HepG2 (cell line): Measurements from ENCODE around the gene DYSF. TPM values are rescaled to one million over a fixed set of nuclear protein-coding genes. Genes with fewer than 3 reads are reported as not detected.

Source experiments
- ATAC-seq: fragments of 200-7000 bp; cut with Tn5 transposase; 3 replicates; pipeline ENCODE4 v1.9.1; 2020; ENCODE audit warnings: mild to moderate bottlenecking, moderate library complexity
- BruUV-seq: library from RNA; stranded (reverse); fragments of 400-500 nt; replicated peaks from 2 replicates; lab custom pipeline; 2021; lab: Mats Ljungman, UMichigan
- CTCF ChIA-PET: fragments of 300-600 bp; formaldehyde crosslinking; extraction: SDS; loops from one replicate; lab custom pipeline; 2021; ENCODE audit warnings: low total read pairs, inconsistent platforms, low intra/inter-chr PET ratio; lab: Yijun Ruan, JAX
- POLR2A ChIA-PET: fragments of 350-600 bp; sonication (Branson Sonifier 250); formaldehyde crosslinking; loops from one replicate; lab custom pipeline; 2020; ENCODE audit warnings: antibody characterized with exemption, inconsistent platforms; lab: Yijun Ruan, JAX
- DNase-seq: peaks from one replicate; pipeline ENCODE4 v3.0.0-alpha.2; 2015; ENCODE audit warnings: low spot score
- FAIRE-seq: peaks from 3 replicates; lab custom pipeline; 2011; peaks lifted over from hg19 to GRCh38; lab: Jason Lieb, UNC
- H2AFZ ChIP-seq: one replicate; pipeline ENCODE4 v1.6.1; 2011; ENCODE audit warnings: low read length, inconsistent platforms
- H3K27ac ChIP-seq: fragments of 300-600 bp; 3 replicates; pipeline ENCODE4 v1.8.0; 2011; ENCODE audit warnings: mixed run types, mild to moderate bottlenecking, mixed read lengths, low read length, inconsistent platforms; ENCODE audit not compliant: insufficient read depth; ENCODE audit errors: extremely low read length
- H3K27me3 ChIP-seq, 2 experiments: fragments of 200-600 bp in 1 of 2; 2 replicates in 1 of 2; 3 replicates in 1 of 2; pipeline versions ENCODE4 v1.6.0 to v1.8.0; 2011; ENCODE audit warnings: low read length in 2 of 2, mild to moderate bottlenecking in 2 of 2, moderate library complexity in 2 of 2, inconsistent platforms in 1 of 2; ENCODE audit not compliant: insufficient read depth in 2 of 2, control insufficient read depth in 1 of 2
- H3K36me3 ChIP-seq, 2 experiments: fragments of 200-600 bp in 1 of 2; replicated peaks in 1 of 2; 2 replicates in 1 of 2; 3 replicates in 1 of 2; pipeline versions ENCODE4 v1.5.1 to v1.8.0; 2011; ENCODE audit warnings: low read length in 2 of 2, inconsistent platforms in 1 of 2; ENCODE audit not compliant: insufficient read depth in 2 of 2, control insufficient read depth in 1 of 2
- H3K4me1 ChIP-seq: 2 replicates; pipeline ENCODE4 v1.5.1; 2012; ENCODE audit warnings: low read length, inconsistent platforms; ENCODE audit not compliant: insufficient read depth
- H3K4me2 ChIP-seq: 2 replicates; pipeline ENCODE4 v1.6.0; 2011; ENCODE audit warnings: low read depth, low read length, inconsistent platforms
- H3K4me3 ChIP-seq, 3 experiments: fragments of 200-600 bp in 1 of 3; sonication (generic), shearing (Covaris generic) in 1 of 3; replicated peaks in 1 of 3; 2 replicates each; pipeline ENCODE4 v1.5.1; 2011 to 2016; ENCODE audit warnings: low read length in 3 of 3, inconsistent platforms in 2 of 3, low read depth in 2 of 3, mild to moderate bottlenecking in 2 of 3, control low read depth in 1 of 3, mixed read lengths in 1 of 3; ENCODE audit not compliant: insufficient read depth in 1 of 3
- H3K79me2 ChIP-seq: one replicate; pipeline ENCODE4 v1.6.1; 2011; ENCODE audit warnings: low read length, inconsistent platforms; ENCODE audit not compliant: insufficient read depth
- H3K9ac ChIP-seq: 2 replicates; pipeline ENCODE4 v1.6.0; 2011; ENCODE audit warnings: mild to moderate bottlenecking, low read depth, low read length, inconsistent platforms; ENCODE audit not compliant: insufficient read depth
- H3K9me3 ChIP-seq: 2 replicates; pipeline ENCODE4 v1.5.1; 2012; ENCODE audit warnings: mild to moderate bottlenecking, low read length
- H4K20me1 ChIP-seq: 2 replicates; pipeline ENCODE4 v1.6.0; 2011; ENCODE audit warnings: inconsistent platforms, mild to moderate bottlenecking, low read length, moderate library complexity; ENCODE audit not compliant: insufficient read depth
- AHR ChIP-seq: IDR thresholded peaks from 2 replicates; pipeline ENCODE4 v1.6.1; 2018; ENCODE audit warnings: missing genetic modification reagents, missing compliant biosample characterization
- EP300 ChIP-seq, 3 experiments: sonication (generic) in 1 of 3; formaldehyde crosslinking in 1 of 3; IDR thresholded peaks; 2 replicates each; pipeline versions ENCODE4 v1.5.1 to v1.6.1; 2011 to 2020; ENCODE audit warnings: low read depth in 2 of 3, low read length in 2 of 3, borderline replicate concordance in 1 of 3, improper control_type of control experiment in 1 of 3, mild to moderate bottlenecking in 1 of 3, missing genetic modification reagents in 1 of 3, moderate library complexity in 1 of 3
- GABPA ChIP-seq, 2 experiments: IDR thresholded peaks; 2 replicates each; pipeline ENCODE4 v1.6.1; 2011 to 2016; ENCODE audit warnings: low read depth in 2 of 2, low read length in 1 of 2, missing biosample characterization in 1 of 2, missing genetic modification characterization in 1 of 2
- HCFC1 ChIP-seq: fragments of 150-350 bp; IDR thresholded peaks from 2 replicates; pipeline ENCODE4 v1.6.1; 2014; ENCODE audit warnings: low read depth, low read length
- MBNL3 ChIP-seq: fragments of 250-450 bp; sonication (Bioruptor Pico); conservative IDR thresholded peaks from 2 replicates; pipeline ENCODE4 v1.8.0; 2022; ENCODE audit warnings: mild to moderate bottlenecking, inconsistent platforms
- MLX ChIP-seq: IDR thresholded peaks from 2 replicates; pipeline ENCODE4 v1.6.1; 2016
- PHF5A ChIP-seq: IDR thresholded peaks from one replicate; pipeline ENCODE4 v1.6.1; 2018; ENCODE audit warnings: low read depth, missing genetic modification reagents; ENCODE audit not compliant: unreplicated experiment
- SOX5 ChIP-seq: IDR thresholded peaks from 2 replicates; pipeline ENCODE4 v1.6.1; 2016; ENCODE audit warnings: borderline replicate concordance
- SPEN ChIP-seq: sonication (generic); formaldehyde crosslinking; IDR thresholded peaks from 2 replicates; pipeline ENCODE4 v1.5.1; 2020; ENCODE audit warnings: low read depth, mild to moderate bottlenecking, missing genetic modification reagents
- TOPORS ChIP-seq: sonication (generic); formaldehyde crosslinking; IDR thresholded peaks from 2 replicates; pipeline ENCODE4 v1.8.0; 2023; ENCODE audit warnings: mild to moderate bottlenecking, missing genetic modification reagents
- ZBTB2 ChIP-seq: sonication (generic); formaldehyde crosslinking; IDR thresholded peaks from 2 replicates; pipeline ENCODE4 v1.8.0; 2022; ENCODE audit warnings: low read depth, missing genetic modification reagents
- ZFP41 ChIP-seq: sonication (generic); formaldehyde crosslinking; IDR thresholded peaks from 2 replicates; pipeline ENCODE4 v1.4.0; 2020; ENCODE audit warnings: mild to moderate bottlenecking, missing genetic modification reagents, borderline replicate concordance
- ZKSCAN5 ChIP-seq: sonication (generic); formaldehyde crosslinking; IDR thresholded peaks from 2 replicates; pipeline ENCODE4 v1.5.1; 2020; ENCODE audit warnings: mild to moderate bottlenecking, missing genetic modification reagents
- ZNF383 ChIP-seq: sonication (generic); formaldehyde crosslinking; IDR thresholded peaks from 2 replicates; pipeline ENCODE4 v1.4.0; 2020; ENCODE audit warnings: missing genetic modification reagents, mild to moderate bottlenecking, borderline replicate concordance
- ZNF556 ChIP-seq: sonication (generic); formaldehyde crosslinking; IDR thresholded peaks from 2 replicates; pipeline ENCODE4 v1.4.0; 2020; ENCODE audit warnings: mild to moderate bottlenecking, missing genetic modification reagents, borderline replicate concordance
- ZNF619 ChIP-seq: sonication (generic); formaldehyde crosslinking; IDR thresholded peaks from 2 replicates; pipeline ENCODE4 v1.4.0; 2020; ENCODE audit warnings: mild to moderate bottlenecking, missing genetic modification reagents
- ZNF691 ChIP-seq: sonication (generic); formaldehyde crosslinking; IDR thresholded peaks from 2 replicates; pipeline ENCODE4 v1.4.0; 2020; ENCODE audit warnings: missing genetic modification reagents, low read depth, mild to moderate bottlenecking, borderline replicate concordance
- ZNF816 ChIP-seq: sonication (generic); formaldehyde crosslinking; IDR thresholded peaks from 2 replicates; pipeline ENCODE4 v1.8.0; 2022; ENCODE audit warnings: missing genetic modification reagents, mild to moderate bottlenecking, borderline replicate concordance
- WGBS: methylation state at CpG from one replicate; pipeline ENCODE4 v1.1.6; 2017; ENCODE audit warnings: low lambda C conversion rate; 5-methylcytosine and 5-hydroxymethylcytosine counted together
- in situ Hi-C: cut with HindIII; loops from 2 replicates; pipeline ENCODE4 v1.10.0; 2017; ENCODE audit warnings: low pct_unique_long_range_greater_than_20kb; ENCODE audit not compliant: extremely low pct_ligation_motif_present
- intact Hi-C: fragments of 100-400 bp; cut with micrococcal nuclease; formaldehyde crosslinking; loops from one replicate; pipeline ENCODE4 v1.10.0; 2022; ENCODE audit not compliant: unreplicated experiment
- polyA plus RNA-seq, 8 experiments: library from polyadenylated mRNA; depleted of rRNA in 3 of 8; stranded (reverse) in 7 of 8; unstranded in 1 of 8; fragments of >200 nt; fragmentation: Illumina TruSeq in 4 of 8; extraction: Trizol in 4 of 8; gene quantifications; 2 replicates each; pipeline versions ENCODE4 v1.2.1 to v1.2.3, GENCODE V29; 2011 to 2016; ENCODE audit warnings: low read depth in 4 of 8, missing spikeins in 1 of 8, mixed read lengths in 1 of 8; ENCODE audit not compliant: insufficient read depth in 1 of 8
- total RNA-seq, 5 experiments: library from RNA; depleted of rRNA; stranded (reverse); fragments of >200 nt; fragmentation: Illumina TruSeq; extraction: Trizol; gene quantifications; 2 replicates each; pipeline ENCODE4 v1.2.3, GENCODE V29; 2016; ENCODE audit warnings: low read depth in 1 of 5

DYSF gene
- total and polyA plus RNA-seq, 2 of the 13 experiments (the other 11 are each of a cell fraction or from before 2014, with no cell fraction given): 0.15 to 2.4 TPM

GRCh38 chr2:71456617-71457016 is 3.3 kb downstream of the DYSF start:
- TF ChIP-seq ZNF816 (CRISPR knock-in tag) (no peak), EP300 (IDR thresholded peaks at IDR 0.05; ENCODE audit: low read depth in 2 of 2, low read length in 2 of 2) (no peak), EP300 (CRISPR knock-in tag; IDR thresholded peaks at IDR 0.05; ENCODE audit: borderline replicate concordance) (no peak), ZNF383 (CRISPR knock-in tag) (no peak), ZFP41 (no peak), ZNF556 (no peak), TOPORS (CRISPR knock-in tag) (no peak), PHF5A (CRISPR knock-in tag) (no peak), SOX5 (CRISPR knock-in tag) (no peak), ZNF691 (CRISPR knock-in tag) (no peak), ZNF619 (CRISPR knock-in tag) (no peak), ZBTB2 (no peak), HCFC1 (no peak), MBNL3 (CRISPR knock-in tag) (no peak), ZKSCAN5 (no peak), AHR (CRISPR knock-in tag) (no peak), SPEN (CRISPR knock-in tag) (no peak), GABPA (IDR thresholded peaks at IDR 0.05; ENCODE audit: low read depth, low read length) (no peak), GABPA (CRISPR knock-in tag; IDR thresholded peaks at IDR 0.05; ENCODE audit: low read depth) (no peak), MLX (CRISPR knock-in tag) (no peak)
- Histone ChIP-seq H4K20me1 (no peaks in the 10 kb centered on the region), H2AFZ (no peak overlapping the region), H3K4me1 (peaks cover 44% of the 10 kb centered on the region), H3K27ac (no peak overlapping the region), H3K27me3 (peaks cover 2 to 5% of the 10 kb centered on the region in 2 experiments; a peak in 3 of 5 replicates), H3K9me3 (no peaks in the 10 kb centered on the region), H3K4me2 (peak overlapping the region; percentile 71), H3K36me3 (no peaks in the 10 kb centered on the region), H3K4me3 (peak overlapping the region in 1 of 3 experiments; percentile 47; a peak in 1 of 6 replicates), H3K9ac (no peak overlapping the region), H3K79me2 (no peaks in the 10 kb centered on the region)
- ATAC-seq: no peak
- WGBS: 0% methylated on average over 1 of the region's 1 CpG
- POLR2A ChIA-PET: interaction anchor here (1.5 kb wide), 1 partner anchor 124 kb away, joined by 8 read pairs; the partner anchor contains the start of gene ZNF638
- intact Hi-C loops: loop anchor here (5.0 kb wide), 1 partner anchor 56 kb away; no protein-coding TSS in a partner anchor
- FAIRE-seq: no peak
- BruUV-seq: no TSS peak
- in situ Hi-C loops: no loop called here
- DNase-seq: no peak
- CTCF ChIA-PET: no interaction called here
